Skeletal muscle cell (primary cell): ENCODE results near the gene INSR.
A peak's percentile ranks its signal among the peaks of the same experiment; 100 is the strongest.

ENCODE experiments used
- DNase-seq: peaks from one replicate; pipeline ENCODE4 v3.0.0-alpha.2; 2010; ENCODE audit warnings: low read depth
- H3K4me3 ChIP-seq: 2 replicates; pipeline ENCODE4 v1.5.1; 2011; ENCODE audit warnings: low read depth, mild to moderate bottlenecking, control low read depth, low read length, moderate library complexity

INSR gene

GRCh38 chr19:7202888-7203287 is 91.3 kb downstream of the INSR start:
- DNase-seq: no peak
- H3K4me3 ChIP-seq: no peak overlapping the region

- DNase-seq: no peak
These were observed 93.5 kb downstream of the INSR start for GRCh38 chr19:7200736-7201135.

GRCh38 chr19:7199613-7200533 is 94.3 kb downstream of the INSR start:
- DNase-seq: no peak
- H3K4me3 ChIP-seq: no peak overlapping the region

More at GRCh38 chr19:7200736-7201135, 93.5 kb downstream of the INSR start:
- no peak overlapping the region for H3K4me3 ChIP-seq

GRCh38 chr19:7197760-7198696 is 96.2 kb downstream of the INSR start:
- peak; percentile 86 for DNase-seq
- H3K4me3 ChIP-seq: peak overlapping the region; percentile 56

DNA sequence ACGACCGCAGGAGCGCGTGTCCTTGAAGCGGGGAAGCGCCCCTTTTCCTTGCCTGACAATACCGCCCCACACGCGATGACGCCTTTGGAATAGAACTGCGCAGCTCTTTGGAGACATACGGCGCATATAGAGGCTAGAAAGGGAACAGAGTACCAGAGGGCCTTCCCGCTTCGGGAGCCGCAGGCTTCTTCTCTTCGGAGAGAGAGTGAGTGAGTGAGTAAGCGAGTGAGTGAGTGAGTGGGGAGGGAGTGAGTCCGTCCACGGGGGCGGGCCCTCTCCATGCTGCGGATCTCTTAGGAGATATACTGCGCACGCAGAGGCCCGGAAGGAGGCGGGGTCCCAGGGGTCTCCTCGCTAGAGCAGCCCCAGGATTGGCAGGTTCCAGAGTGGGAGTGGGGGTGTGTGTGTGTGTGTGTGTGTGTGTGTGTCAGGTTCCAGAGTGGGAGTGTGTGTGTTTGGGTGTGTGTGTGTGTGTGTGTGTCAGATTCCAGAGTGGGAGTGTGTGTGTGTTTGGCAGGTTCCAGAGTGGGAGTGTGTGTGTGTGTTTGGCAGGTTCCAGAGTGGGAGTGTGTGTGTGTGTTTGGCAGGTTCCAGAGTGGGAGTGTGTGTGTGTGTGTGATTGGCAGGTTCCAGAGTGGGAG is 97.0 kb downstream of the INSR start:
- peak; percentile 94 for DNase-seq
- peak overlapping the region; percentile 56 for H3K4me3 ChIP-seq

DNA sequence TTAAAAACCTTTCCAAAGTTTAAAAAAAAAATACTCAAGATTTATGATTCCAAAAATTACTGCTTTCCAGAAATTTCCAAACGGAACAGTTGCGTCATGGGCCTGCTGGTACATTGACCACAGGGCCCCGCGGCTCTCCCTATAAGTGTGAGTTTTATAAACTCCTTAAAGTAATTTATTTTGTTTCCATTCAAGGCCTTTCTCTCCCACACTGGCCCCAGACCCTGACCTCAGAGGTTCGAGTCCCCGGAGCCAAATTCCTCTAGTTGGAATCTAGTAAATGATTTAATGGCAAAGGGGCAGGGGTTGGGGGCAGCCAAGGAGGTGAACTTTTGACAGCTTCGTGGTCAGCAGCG is 97.5 kb downstream of the INSR start:
- H3K4me3 ChIP-seq: peak overlapping the region; percentile 56
- no peak for DNase-seq

DNA sequence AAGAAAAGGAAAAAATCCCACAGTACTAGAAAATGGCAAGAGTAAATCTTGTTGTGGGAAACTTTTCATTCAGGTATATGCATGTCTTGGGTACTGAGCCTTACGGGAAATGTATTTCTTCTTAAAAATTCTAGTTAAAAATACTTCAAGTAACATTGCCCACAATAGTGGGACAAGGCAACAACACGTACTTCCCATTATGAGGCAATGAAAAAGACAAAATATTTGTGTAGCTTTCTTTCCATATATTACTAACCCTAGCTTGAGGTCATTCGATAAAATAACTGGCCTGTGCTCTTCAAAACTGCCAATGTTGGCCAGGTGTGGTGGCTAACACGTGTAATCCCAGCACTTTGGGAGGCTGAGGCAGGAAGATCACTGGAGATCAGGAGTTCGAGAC is 99.2 kb downstream of the INSR start:
- DNase-seq: no peak

DNA sequence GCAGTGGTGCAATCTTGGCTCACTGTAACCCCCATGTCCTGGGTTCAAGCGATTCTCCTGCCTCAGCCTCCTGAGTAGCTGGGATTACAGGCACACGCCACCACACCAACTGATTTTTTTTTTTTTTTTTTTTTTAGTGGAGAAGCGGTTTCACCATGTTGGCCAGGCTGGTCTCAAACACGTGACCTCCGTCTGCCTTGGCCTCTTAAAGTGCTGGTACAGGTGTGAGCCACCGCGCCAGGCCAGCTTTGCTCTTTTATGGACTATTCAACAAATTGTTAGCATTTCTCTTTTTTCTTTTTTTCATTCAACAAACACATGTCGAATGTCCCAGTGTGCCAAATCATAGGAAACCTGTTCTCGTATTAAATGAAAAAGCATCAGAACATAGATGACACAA is 99.6 kb downstream of the INSR start:
- H3K4me3 ChIP-seq: no peak overlapping the region
- no peak for DNase-seq

More for the DNA sequence above, 99.2 kb downstream of the INSR start:
- no peak overlapping the region for H3K4me3 ChIP-seq

- no peak for DNase-seq
- no peak overlapping the region for H3K4me3 ChIP-seq
These were observed 102.1 kb downstream of the INSR start for GRCh38 chr19:7191946-7192691.

DNA sequence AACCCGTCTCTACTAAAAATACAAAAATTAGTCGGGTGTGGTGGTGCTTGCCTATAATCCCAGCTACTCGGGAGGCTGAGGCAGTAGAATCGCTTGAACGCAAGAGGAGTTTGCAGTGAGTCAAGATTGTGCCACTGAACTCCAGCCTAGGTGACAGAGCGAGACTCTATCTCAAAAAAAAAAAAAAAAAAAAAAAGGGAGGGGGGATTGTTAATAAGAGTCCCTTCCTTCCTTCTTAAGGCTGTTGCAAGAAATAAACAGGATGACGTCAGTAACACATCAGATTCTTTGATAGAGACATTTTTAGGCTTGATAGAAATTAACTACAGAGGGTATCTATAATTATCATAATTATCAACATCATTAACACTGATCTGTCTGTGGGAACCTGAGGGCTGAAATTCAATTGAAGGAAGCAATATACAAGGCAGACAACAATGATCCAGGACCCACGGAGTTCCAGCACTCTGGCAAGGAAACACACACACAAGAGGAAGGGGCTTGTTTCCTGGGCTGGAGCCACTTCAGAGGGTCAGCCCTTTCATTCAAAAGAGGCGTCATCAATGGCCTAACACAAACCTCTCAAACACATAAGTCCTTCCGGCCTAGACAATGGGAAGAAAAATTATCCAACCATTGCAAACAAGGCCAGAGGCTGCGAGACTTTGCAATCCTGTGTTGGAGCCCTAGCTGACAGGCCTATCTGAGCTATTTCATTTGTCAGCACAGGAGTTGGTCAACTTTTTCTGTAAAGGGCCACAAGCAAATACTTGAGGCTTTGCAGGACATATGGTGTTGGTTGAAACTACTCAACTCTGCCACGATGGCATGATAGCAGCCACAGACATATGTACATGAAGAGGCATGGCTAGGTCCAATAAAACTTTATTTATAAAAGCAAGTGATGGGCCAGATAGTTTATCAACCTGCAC is 105.2 kb downstream of the INSR start:
- no peak for DNase-seq
- H3K4me3 ChIP-seq: no peak overlapping the region

GRCh38 chr19:7187605-7188339 is 106.4 kb downstream of the INSR start:
- no peak for DNase-seq
- H3K4me3 ChIP-seq: no peak overlapping the region

GRCh38 chr19:7182489-7182888 is 111.7 kb downstream of the INSR start:
- no peak for DNase-seq
- no peak overlapping the region for H3K4me3 ChIP-seq

DNA sequence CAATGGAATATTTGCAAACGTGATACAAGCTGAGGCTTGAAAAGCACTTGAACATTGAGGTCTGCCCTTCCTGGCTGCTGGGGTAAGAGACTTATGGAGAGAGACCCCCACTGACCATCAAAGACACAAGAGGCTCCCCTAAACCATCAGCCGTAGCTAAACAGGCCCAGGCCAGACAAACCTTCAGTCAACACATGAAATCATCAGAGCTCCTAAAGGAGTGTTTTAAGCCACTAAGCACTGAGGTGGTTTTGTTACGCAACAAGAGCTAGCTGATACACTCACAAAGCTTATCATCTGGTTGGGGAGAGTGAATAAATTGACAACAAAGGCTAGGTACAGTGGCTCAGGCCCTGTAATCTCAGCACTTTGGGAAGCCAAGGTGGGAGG is 114.3 kb downstream of the INSR start:
- DNase-seq: no peak
- no peak overlapping the region for H3K4me3 ChIP-seq

- H3K4me3 ChIP-seq: no peak overlapping the region
- DNase-seq: no peak
These were observed 116.3 kb downstream of the INSR start for GRCh38 chr19:7177926-7178325.

- no peak overlapping the region for H3K4me3 ChIP-seq
- no peak for DNase-seq
These were observed 117.4 kb downstream of the INSR start for GRCh38 chr19:7176792-7177191.

DNA sequence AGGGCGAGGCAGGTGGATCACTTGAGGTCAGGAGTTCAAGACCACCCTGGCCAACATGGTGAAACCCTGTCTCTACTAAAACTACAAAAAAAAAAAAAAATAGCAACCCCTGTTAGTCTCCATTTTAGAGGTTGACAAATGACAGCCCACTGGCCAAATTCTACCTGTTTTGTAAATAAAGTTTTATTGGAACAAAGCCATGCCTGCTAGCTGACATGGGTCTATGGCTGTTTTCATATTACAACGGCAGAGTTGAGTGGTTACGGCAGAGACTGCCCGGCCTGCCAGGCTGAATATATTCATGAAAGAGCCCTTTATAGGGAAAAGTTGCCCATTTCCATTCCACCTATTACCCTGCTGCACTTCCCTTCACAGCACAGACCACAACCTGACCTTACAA is 121.4 kb downstream of the INSR start:
- H3K4me3 ChIP-seq: no peak overlapping the region
- no peak for DNase-seq

DNA sequence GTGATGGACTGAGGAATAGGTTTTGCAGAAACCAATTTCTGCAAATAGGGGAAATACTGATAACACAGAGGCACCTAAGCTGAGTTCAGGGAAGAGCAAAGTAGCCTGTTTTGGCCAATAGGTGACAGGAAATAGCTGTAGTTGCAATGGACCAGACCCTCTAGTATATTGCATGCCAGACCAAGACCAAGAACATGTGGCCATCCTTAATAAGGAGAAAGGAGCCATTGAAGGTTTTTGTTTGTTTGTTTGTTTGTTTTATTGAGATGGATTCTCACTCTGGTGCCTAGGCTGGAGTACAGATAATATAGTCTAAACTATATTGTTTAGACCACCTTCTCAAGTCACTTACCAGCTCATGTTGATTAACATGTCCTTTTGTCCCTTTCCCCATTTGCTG is 123.2 kb downstream of the INSR start:
- no peak overlapping the region for H3K4me3 ChIP-seq
- no peak for DNase-seq

DNA sequence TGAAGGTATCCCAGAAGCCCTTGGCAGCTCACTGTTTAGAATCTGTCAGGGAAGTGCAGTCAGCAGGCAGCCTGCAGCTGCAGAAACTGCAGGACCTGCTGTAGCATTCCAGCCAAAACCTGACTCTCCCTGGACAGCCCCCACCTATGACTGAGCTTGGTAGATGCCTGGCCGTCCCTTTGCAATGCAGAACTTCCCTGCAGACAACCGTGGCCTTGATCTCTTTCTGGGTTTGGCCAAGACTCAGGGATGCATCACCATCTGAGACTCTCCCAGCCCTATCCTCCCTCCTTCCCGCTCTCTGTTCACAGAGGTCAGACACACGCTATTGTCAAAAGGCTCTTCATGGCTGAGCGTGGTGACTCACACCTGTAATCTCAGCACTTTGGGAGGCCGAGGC is 125.3 kb downstream of the INSR start:
- no peak overlapping the region for H3K4me3 ChIP-seq
- no peak for DNase-seq
